GM04504 (cell line): Measurements from ENCODE around the gene TIMM23.
"Not testable (repeated sequence)": the region's sequence is repeated elsewhere in the genome, so short reads cannot be mapped to it uniquely, and the experiment has no call there.

Source experiments
- DNase-seq: peaks from one replicate; pipeline ENCODE4 v3.0.0-alpha.2; 2012; ENCODE audit warnings: low read depth

The TIMM23 gene

GRCh38 chr10:46022978-46023702 lies 50.9 kb downstream of the TIMM23 start:
- DNase-seq: peak; percentile 85

GRCh38 chr10:46024948-46025347 lies 52.7 kb downstream of the TIMM23 start:
- no peak for DNase-seq

GRCh38 chr10:46025406-46025805 lies 53.1 kb downstream of the TIMM23 start:
- no peak for DNase-seq

- DNase-seq: no peak
These were observed 53.8 kb downstream of the TIMM23 start for GRCh38 chr10:46026106-46026505.

GRCh38 chr10:46028584-46029460 lies 56.5 kb downstream of the TIMM23 start:
- DNase-seq: no peak

- no peak for DNase-seq
These were observed 57.3 kb downstream of the TIMM23 start for GRCh38 chr10:46029461-46030030.

- DNase-seq: peak; percentile 97
These were observed 58.0 kb downstream of the TIMM23 start, which contains the start of gene NCOA4 for GRCh38 chr10:46030091-46030937. Gene NCOA4, minus strand, starts transcription at chr10:46030623. Its CDS starts 13,943 bp downstream, at chr10:46016680.

GRCh38 chr10:46031648-46032532 lies 59.6 kb downstream of the TIMM23 start:
- no peak for DNase-seq

- DNase-seq: peak; percentile 65
These were observed 61.3 kb downstream of the TIMM23 start for GRCh38 chr10:46033602-46034011.

- DNase-seq: no peak
These were observed 63.9 kb downstream of the TIMM23 start for GRCh38 chr10:46035923-46036849.

GRCh38 chr10:46037107-46037825 lies 65.0 kb downstream of the TIMM23 start:
- DNase-seq: no peak

- DNase-seq: no peak
These were observed 67.7 kb downstream of the TIMM23 start for GRCh38 chr10:46040004-46040403.

- DNase-seq: no peak
These were observed 70.2 kb downstream of the TIMM23 start for GRCh38 chr10:46042527-46042926.

GRCh38 chr10:46046261-46046660 lies 74.0 kb downstream of the TIMM23 start, which contains the start of gene MSMB:
Gene MSMB, minus strand, starts transcription at chr10:46046269. Its CDS starts 32 bp downstream, at chr10:46046237.
- DNase-seq: no peak

- DNase-seq: no peak
These were observed 75.9 kb downstream of the TIMM23 start for GRCh38 chr10:46048152-46048551.

GRCh38 chr10:46049497-46049831 lies 77.2 kb downstream of the TIMM23 start:
- not testable (repeated sequence) for DNase-seq

GRCh38 chr10:46050941-46051623 lies 78.8 kb downstream of the TIMM23 start:
- DNase-seq: no peak

GRCh38 chr10:46052057-46052790 lies 79.9 kb downstream of the TIMM23 start:
- DNase-seq: no peak
